HG02870 (cell line): ENCODE results near the gene STK32B.

ENCODE experiments used
- ATAC-seq: cut with Tn5 transposase; IDR thresholded peaks from one replicate; pipeline ENCODE4 v1.9.1; 2021; ENCODE audit warnings: mild to moderate bottlenecking, moderate library complexity; ENCODE audit not compliant: unreplicated experiment

STK32B gene

DNA sequence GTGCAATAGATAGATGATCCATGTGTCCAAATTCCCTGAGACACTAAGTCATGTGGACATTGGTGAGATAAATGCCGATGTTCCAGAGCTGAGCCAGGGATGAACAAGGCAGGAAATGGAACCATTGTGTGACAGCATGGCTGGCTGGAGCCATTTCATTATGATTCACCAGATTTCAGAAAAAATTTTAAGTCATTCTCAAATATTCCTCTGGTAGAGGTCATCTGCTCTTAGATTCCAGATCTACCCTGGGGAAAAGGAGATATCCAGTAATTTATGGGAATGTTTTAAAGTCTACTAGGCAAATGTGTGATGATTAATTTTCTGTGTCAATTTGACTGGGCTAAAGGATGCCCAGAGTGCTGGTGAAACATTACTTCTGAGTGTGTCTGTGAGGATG is 287.3 kb downstream of the STK32B start:
- ATAC-seq: no peak

DNA sequence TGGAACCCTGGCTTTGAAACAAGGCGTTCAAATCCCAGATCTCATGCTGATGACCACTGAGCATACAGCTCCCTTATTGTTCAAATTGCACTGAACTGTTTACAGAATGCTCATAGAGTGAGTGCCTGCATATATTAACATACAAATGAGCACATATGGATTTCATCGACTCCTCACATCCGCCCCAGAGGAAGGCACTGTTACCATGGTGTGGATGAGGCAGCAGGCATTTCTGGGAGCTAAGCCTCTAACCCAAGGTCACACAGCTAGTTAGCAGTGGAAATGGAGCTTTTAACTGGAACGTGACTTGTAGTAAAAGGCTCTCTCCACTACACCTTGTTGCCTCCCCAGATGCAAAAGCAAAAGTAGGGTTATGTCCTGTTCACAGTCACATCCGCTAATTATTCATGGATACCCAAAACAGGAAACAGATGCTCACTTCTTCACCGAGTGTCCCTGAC is 289.7 kb downstream of the STK32B start:
- no peak for ATAC-seq

DNA sequence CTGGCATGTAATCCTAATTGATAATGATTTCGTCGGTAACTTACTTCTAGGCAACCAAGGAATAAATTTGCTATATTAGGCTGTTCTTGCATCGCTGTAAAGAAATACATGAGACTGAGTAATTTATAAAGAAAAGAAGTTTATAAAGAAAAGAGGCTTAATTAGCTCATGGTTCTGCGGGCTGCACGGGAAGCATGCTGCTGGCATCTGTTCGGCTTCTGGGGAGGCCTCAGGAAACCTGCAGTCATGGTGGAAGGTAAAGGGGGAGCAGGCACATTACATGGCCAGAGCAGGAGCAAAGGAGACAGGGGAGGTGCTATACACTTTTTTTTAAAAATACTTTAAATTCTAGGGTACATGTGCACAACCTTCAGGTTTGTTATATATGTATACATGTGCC is 290.2 kb downstream of the STK32B start:
- ATAC-seq: no peak

DNA sequence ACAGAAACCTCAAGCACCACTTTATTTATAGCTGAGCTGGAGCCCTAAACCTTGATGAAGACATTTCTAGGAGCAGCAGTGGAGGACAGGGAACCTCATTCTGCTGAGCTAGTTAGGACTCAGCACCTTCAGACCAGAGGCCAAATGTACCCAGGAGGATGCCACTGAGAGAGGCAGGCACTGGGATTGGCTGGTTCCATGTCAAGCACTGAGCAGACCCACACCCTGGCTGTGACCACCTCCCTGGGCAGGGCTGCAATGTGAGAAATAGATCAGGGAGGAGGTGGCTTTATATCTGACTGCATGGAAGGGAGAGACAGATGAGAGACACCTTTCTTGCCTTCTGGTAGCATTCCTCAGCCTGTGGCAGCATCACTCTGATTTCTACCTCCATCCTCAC is 304.6 kb downstream of the STK32B start:
- no peak for ATAC-seq

DNA sequence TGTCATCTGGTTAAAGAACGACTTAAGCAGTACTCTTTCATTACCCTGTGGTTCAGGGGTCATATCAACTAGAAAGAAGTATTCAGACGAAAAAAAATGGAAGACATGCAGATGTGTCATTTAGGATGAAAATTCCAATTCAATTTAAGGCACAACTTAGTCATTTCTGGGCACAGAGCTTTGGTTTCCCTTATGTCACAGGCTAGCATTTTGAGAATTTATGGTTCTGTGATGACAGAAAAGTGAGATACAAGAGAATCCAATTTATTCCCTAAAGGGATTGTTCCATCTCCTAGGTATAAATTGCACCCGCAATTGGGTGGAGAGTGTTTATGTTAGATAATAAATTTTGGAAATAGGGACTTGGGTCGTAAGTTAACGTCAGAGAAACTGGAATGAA is 306.6 kb downstream of the STK32B start:
- ATAC-seq: no peak

DNA sequence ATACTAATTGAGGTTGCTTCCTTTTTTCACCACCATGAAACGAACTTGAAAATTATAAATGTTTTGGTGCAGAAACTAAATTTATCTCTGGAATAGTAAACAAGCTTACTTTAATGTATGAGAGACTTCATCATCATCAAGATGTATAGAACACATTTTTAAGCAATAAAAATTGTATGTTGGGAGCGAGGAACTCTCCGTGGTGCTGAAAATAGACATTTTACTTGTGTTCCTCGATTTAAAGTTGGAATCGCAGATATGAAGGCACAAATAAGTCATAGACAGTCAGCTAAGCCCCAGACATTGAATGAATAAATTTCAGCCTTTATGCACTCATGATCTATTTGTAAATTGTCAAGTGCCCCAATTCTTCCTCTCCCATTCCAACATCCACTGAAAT is 310.7 kb downstream of the STK32B start:
- no peak for ATAC-seq

DNA sequence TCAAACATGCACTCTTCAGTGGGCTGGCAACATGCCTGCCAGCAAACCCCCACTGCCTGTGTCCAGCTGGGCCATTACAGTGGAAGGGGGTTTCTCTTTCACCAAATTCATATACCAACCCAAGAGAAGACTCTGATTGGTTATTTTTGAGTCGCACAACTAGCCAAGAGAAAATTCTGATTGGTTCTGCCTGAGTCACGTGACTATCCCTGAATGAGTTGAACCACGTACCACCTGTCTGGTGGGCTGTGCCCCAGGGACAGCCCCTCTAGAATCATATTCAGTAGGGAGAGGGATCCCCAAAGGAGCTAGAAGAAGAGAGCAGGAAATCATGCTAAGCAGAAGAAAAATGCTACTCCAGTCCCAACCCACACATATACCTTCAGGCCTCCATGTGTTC is 313.1 kb downstream of the STK32B start:
- no peak for ATAC-seq

DNA sequence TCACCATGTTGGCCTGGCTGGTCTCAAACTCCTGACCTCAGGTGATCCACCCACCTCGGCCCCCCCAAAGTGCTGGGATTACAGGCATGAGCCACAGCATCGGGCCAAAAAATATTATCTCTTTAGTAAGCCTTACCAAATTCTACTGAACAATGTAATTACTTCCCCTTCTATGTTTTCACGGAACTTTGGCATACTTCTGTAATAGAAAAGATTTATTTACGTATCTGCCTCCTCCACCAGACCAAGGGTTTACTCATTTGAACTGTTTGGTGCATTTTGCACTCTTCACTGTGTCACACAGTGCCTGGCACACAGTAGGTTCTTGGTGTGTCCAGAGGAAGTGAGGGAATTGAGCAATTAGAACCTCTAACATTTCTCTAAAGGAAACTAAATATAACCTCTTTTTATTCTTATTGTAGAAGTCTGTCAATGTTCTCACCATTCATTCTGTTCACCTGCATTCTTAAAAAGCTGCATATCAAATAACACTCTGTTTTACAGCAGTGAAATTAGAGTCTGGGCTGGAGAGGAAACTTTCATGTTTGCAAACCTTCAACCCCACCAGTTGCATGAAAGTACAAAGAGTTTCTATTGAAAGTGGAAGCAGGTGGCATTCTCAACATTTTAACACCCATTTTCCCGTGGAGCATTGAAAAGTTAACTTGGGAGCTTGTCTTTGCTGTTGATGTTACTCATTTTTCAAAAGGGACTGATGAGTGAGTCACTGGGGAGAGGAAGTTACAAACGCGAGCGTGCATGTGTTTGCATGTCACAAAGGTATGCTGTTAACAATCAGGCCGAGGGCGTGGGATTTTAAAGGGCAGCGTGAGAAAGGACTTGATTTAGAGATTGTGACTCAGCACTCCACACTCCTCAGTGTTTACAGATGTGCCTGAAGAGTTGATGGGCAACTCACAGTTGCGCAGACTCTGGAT is 314.1 kb downstream of the STK32B start:
- no peak for ATAC-seq

DNA sequence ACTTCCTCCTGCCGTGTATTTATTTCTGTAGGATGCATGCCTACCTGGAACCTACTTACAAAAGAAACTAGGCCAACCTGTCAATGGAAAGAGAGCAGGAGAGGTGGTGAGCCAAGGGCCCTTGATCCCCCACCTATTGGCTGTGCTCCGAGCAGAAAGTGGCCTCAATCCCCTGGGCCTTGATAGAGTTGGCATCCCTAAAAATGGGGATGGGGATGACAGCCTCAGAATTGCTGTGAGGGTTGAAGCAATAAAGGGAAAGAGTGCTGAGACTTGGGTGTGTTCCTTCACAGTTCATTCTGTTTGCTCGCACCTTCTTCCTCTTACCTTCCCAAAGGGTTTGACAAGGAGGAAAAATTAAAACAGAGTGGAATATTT is 314.7 kb downstream of the STK32B start:
- no peak for ATAC-seq

DNA sequence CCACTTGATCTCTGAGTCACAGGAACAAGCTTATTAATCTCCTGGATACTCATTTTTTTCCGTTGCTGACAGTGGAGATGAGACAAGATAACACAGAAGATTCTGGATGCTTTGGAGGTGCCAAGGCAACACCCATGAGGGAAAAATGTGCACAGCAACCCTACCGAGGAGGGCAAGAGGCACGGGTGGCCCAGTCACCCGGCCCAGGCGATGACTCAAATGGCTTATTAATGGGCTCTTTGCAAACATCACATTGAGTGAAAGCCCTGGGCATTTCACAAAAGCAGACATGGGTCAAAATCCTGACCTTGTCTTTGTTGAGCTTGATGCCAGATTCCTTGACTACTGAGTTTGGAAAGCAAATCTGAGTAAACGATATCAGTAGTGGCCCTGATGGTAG is 315.1 kb downstream of the STK32B start:
- ATAC-seq: no peak

DNA sequence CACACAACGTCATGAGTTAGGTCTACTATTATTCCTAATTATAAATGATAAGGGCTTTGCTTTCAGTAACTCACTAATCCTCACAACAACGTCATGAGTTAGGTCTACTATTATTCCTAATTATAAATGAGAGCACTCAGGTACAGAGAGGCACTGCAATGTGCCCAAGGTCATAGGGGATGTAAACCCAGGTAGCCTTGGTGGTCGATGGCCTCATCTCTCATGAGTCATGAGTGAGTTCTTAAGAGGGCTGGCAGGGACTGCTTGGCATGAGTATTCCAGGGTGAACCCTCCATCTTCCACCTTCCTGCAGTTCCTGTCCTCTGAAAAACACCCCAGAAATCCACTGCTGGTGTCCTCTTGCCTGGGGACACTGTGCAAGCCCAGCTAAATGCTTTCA is 317.1 kb downstream of the STK32B start:
- no peak for ATAC-seq

DNA sequence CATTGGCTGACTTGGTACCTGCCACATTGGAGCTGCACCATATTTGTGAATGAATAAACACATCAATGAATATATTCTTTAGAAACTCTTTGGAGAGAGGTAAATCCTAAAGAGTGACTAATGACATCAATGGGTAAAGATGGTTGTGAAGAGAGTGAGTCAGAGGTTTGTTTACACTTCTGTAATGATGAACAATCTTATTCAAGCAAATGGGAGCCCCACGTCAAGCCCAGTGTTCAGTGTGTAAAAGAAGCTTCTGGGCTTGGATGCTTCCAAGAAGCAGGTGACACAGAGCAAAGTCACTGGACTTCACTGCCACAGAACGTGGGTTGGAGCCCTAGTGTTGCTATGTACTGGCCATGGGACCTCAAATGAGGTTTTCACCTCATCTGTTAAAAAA is 319.0 kb downstream of the STK32B start:
- no peak for ATAC-seq

DNA sequence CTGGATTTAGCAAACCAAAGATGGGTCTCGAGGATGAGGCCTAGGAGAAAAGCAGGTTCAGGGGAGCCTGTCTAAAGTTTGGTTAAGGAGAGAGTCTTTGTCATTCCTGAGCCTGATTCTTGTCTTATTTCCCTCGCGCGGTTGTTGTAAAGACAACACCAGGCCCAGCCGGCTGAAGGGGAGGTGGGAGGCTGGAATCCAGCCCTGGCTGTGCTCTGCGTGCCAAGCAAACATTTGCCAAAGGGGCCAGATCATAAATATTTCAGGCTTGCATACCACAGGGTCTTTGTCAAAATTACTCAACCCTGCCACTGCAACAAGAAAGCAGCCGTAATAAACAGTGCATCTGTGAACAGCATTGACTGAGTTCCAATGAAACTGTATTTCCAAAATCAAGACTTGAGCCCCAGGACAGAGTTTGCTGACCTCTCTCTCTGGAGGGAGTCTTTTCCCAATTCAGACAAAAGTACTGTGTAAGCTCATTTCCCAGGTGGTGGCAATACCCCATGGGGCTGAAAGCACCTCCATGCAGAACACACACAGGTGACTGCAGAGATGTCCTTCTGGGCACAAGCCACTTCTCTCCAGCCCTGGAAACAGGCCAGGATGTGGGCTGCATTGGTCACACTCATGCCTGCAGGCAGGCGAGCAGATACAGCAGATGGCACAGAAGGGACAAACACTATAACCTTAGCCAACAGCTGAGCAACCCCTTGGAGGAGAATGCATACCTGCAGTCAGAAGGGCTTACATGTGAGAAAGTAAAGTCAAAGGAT is 320.3 kb downstream of the STK32B start:
- no peak for ATAC-seq

DNA sequence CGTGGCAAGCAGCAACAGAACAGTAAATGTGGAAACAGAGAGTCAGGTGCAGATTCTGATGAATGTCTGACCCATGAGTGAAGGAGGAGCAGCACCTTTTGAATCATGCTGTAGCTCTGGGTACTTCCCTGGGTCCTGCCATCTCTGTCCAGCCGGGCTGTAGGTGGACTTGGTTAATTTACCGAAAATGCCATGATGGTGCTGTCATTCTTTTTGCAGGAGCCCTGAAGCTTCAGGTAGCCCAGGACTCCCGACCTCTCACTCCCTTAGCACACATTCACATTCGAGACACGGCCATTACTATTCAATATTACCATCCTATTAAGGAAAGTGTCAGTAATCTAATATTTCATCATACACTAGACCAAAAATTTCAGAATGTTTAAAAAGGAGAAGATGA is 320.9 kb downstream of the STK32B start:
- no peak for ATAC-seq

DNA sequence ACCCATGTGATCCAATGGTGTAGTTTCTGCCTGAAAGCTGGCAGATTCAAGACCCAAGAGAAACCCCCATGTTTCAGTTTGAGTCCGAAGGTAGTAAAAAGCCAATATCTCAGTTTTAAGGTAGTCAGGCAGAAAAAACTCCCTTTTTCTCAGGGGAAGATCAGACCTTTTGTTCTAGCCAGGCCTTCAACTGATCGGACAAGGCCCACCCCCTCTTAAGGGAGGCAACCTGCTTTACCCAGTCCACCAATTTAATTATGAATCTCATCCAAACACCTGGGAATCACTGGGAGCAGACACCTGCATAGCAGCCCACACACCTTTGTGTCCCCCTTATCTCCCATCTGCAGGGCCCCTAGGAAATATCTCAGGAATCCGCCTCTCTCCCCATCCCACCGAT is 322.0 kb downstream of the STK32B start:
- no peak for ATAC-seq

DNA sequence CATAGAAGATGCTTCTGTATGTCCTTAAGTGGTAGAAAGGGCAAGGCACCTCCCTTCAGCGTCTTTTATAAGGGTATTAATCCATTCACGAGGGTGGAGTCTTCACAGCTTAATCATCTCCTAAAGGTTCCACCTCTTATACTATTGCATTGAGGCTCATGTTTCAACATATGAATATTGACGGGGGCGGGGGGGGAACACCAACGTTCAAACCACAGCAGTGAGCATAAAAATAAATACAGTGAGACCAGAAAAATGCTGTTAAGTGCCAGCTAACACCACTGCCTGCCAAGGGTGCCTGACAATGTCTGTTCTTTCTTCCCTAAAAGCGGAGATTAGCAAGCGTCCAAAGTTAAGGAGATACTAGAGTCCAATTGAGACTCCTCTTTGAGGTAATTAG is 323.3 kb downstream of the STK32B start:
- ATAC-seq: no peak

DNA sequence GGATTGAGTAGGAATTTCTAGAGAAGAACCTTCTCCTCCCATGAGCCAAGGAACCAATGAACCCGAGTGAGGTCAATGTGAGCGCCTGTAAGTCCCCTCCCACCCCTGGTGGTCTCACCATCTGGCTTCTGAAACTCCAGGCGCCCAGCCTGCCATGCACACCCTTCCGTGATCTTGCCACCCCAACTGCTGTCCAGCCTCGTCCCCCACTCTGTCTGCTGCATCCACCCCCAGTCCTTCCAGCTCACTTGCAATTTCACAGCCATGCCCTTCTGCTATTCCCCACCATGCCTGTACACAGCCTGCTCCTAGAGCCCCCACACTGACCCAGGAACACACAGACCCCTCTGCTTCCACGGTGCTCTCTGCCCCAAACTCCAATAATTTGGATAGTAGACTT is 323.7 kb downstream of the STK32B start:
- no peak for ATAC-seq

DNA sequence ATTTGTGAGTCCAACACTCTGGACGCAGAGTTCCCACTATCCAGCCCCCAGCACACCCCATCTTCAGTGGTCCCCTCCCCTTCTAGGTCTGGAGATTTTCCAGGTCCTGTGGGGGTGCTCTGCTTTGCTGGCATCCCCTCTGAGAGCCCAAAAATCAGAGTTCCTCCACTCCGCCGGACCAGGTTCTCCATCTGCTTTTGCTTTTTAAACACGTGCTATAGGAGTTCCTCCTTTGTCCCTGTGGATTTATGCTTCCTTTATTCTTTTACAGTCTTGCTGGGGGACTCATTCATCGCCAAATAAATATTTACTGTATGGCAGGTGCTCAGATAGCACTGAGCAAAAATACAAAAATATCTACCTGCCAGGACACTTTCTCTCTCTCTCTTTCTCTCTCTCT is 324.7 kb downstream of the STK32B start:
- ATAC-seq: no peak

DNA sequence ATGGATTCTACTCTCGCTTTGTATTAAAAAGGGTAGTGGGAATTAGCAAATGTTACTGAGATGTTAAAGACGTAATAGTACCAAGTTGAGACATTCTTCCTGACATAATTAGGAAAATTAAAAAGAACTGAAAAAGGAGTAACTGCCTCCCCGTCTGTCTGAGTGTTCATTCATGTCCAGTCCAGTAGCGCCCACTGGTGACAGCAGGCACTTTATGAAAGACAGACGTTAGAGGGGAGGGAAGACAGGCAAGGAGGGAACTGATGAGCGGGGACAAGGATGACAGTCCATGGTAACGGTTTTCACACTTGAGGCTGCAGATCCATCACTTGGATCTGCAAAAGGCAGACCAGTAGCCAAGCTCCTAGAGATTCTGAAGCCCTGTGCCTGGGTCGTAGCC is 326.7 kb downstream of the STK32B start:
- no peak for ATAC-seq

DNA sequence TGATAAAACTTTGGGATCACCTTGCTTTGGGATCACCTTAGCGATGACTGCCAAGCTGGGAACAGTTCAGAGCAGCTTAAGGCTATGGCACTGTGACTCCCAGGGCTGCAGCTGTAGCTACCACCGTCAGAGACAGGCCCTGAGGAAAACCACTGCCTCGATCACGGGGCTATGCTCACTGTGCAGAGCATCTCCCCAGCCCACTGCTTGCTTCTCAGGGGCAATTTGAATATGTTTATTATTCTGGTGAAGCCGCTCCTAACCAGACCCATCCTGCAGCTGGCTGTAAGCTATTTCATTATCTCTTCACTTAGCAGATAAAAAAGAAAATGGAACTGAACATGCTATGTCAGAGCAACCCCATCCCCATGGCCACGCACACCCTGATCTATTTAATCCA is 328.6 kb downstream of the STK32B start:
- ATAC-seq: no peak

DNA sequence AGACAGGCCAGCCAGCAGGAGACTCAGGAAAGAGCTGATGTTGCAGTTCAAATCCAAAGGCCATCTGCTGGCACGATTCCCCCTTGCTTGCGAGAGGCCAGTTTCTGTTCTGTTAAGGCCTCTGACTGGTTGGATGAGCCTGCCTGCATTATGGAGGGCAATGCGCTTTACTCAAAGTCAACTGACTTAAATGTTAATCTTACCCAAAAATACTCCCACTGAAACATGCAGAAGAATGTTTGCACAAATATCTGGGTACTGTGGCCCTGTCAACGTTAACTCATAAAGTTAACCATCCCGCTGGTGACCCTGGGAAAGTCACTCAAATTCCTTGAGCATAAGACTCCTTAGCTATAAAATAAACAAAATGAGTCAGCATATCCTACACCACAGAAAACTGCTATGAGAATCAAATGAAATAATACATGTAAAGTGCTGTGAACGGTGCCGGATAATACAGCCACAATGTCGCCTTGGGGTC is 330.7 kb downstream of the STK32B start:
- no peak for ATAC-seq
